ENCODE measurements around the gene MYO1E.

- TF ChIP-seq POLR2AphosphoS5 (IDR thresholded peaks at IDR 0.05; ENCODE audit: borderline replicate concordance, low read depth, low read length) (no peak), EZH2 (IDR thresholded peaks at IDR 0.05) (no peak), FOXP2 (optimal IDR thresholded peaks at IDR 0.05; ENCODE audit: control extremely low read depth, extremely low read length, insufficient read depth) (no peak)
Observed at GRCh38 chr15:59326856-59327255, 45.8 kb downstream of the MYO1E start.
